WTC11 (cell line): ENCODE measurements around the gene TTL.

ENCODE experiments used
- ATF3 ChIP-seq: sonication (generic); formaldehyde crosslinking; conservative IDR thresholded peaks from 2 replicates; pipeline ENCODE4 v1.8.1; 2022; ENCODE audit warnings: mild to moderate bottlenecking, missing genetic modification reagents
- CBFB ChIP-seq: sonication (generic); formaldehyde crosslinking; IDR thresholded peaks from 2 replicates; pipeline ENCODE4 v1.8.1; 2022; ENCODE audit warnings: mild to moderate bottlenecking, low read depth, missing genetic modification reagents
- CREB1 ChIP-seq: sonication (generic); formaldehyde crosslinking; IDR thresholded peaks from 2 replicates; pipeline ENCODE4 v1.8.0; 2023; ENCODE audit warnings: mild to moderate bottlenecking, missing genetic modification reagents
- CTCF ChIP-seq: fragments of 200-600 bp; IDR thresholded peaks from 2 replicates; pipeline ENCODE4 v1.8.0; 2022; ENCODE audit warnings: antibody characterized with exemption
- ELF4 ChIP-seq: sonication (generic); formaldehyde crosslinking; IDR thresholded peaks from 2 replicates; pipeline ENCODE4 v1.8.1; 2022; ENCODE audit warnings: low read depth, mild to moderate bottlenecking, moderate library complexity, missing genetic modification reagents
- HMGXB4 ChIP-seq: sonication (generic); formaldehyde crosslinking; IDR thresholded peaks from 2 replicates; pipeline ENCODE4 v1.8.1; 2023; ENCODE audit warnings: mild to moderate bottlenecking, moderate library complexity, missing genetic modification reagents
- NR2C2 ChIP-seq: sonication (generic); formaldehyde crosslinking; IDR thresholded peaks from 2 replicates; pipeline ENCODE4 v1.8.0; 2022; ENCODE audit warnings: mild to moderate bottlenecking, missing genetic modification reagents
- PREB ChIP-seq: sonication (generic); formaldehyde crosslinking; IDR thresholded peaks from 2 replicates; pipeline ENCODE4 v1.8.1; 2022; ENCODE audit warnings: mild to moderate bottlenecking, missing genetic modification reagents, moderate library complexity, borderline replicate concordance
- SP1 ChIP-seq: sonication (generic); formaldehyde crosslinking; conservative IDR thresholded peaks from 2 replicates; pipeline ENCODE4 v1.8.1; 2022; ENCODE audit warnings: missing genetic modification reagents
- TCF7 ChIP-seq: sonication (generic); formaldehyde crosslinking; IDR thresholded peaks from 2 replicates; pipeline ENCODE4 v1.8.0; 2022; ENCODE audit warnings: mild to moderate bottlenecking, low read depth, missing genetic modification reagents, moderate library complexity
- USF2 ChIP-seq: sonication (generic); formaldehyde crosslinking; IDR thresholded peaks from 2 replicates; pipeline ENCODE4 v1.8.1; 2023; ENCODE audit warnings: mild to moderate bottlenecking, missing genetic modification reagents, moderate library complexity
- ZNF416 ChIP-seq: fragments of 250-450 bp; sonication (Bioruptor Pico); IDR thresholded peaks from 2 replicates; pipeline ENCODE4 v1.9.0; 2021; ENCODE audit warnings: mild to moderate bottlenecking, inconsistent platforms

- TF ChIP-seq CTCF, result no peak
- no peak for TF ChIP-seq CBFB (CRISPR knock-in tag)
- no peak for TF ChIP-seq CREB1 (CRISPR knock-in tag)
- TF ChIP-seq ELF4 (CRISPR knock-in tag), result no peak
- no peak for TF ChIP-seq TCF7
- no peak for TF ChIP-seq ZNF416 (CRISPR knock-in tag)
- TF ChIP-seq NR2C2 (CRISPR knock-in tag), result no peak
- peak; percentile 70; the same call in 1 of the 2 replicates for TF ChIP-seq HMGXB4 (CRISPR knock-in tag)
- TF ChIP-seq ATF3 (CRISPR knock-in tag), result no peak
- no peak for TF ChIP-seq SP1 (CRISPR knock-in tag)
- TF ChIP-seq USF2, result no peak
- TF ChIP-seq PREB (CRISPR knock-in tag), result no peak
These were observed 519 bp downstream of the TTL start for GRCh38 chr2:112482309-112483041.
